MCF 10A (cell line): ENCODE results near the gene SLC29A3. TPM values are rescaled to one million over a fixed set of nuclear protein-coding genes. Genes with fewer than 3 reads are reported as not detected.

ENCODE experiments used
- BruUV-seq: library from RNA; stranded (reverse); fragments of 400-500 nt; replicated peaks from 2 replicates; lab custom pipeline; 2021; lab: Mats Ljungman, UMichigan
- CTCF ChIA-PET: fragments of 300-600 bp; sonication (Branson Sonifier 250); formaldehyde crosslinking; extraction: SDS; loops from one replicate; lab custom pipeline; 2021; ENCODE audit warnings: antibody characterized with exemption, inconsistent platforms; lab: Yijun Ruan, JAX
- POLR2A ChIA-PET: fragments of 300-600, 350-650 bp; sonication (Branson Sonifier 250); formaldehyde crosslinking; extraction: SDS; loops from one replicate; lab custom pipeline; 2020; ENCODE audit warnings: antibody characterized with exemption, inconsistent platforms; lab: Yijun Ruan, JAX
- DNase-seq: peaks from one replicate; pipeline ENCODE4 v3.0.0-alpha.2; 2018; ENCODE audit not compliant: unreplicated experiment
- H3K27ac Mint-ChIP-seq: one replicate; pipeline ENCODE4 v1.8.0; 2022; ENCODE audit warnings: mild to moderate bottlenecking, low read depth, mixed read lengths; ENCODE audit not compliant: unreplicated experiment
- H3K27me3 Mint-ChIP-seq: one replicate; pipeline ENCODE4 v1.8.0; 2022; ENCODE audit warnings: mixed read lengths; ENCODE audit not compliant: insufficient read depth, unreplicated experiment
- H3K36me3 Mint-ChIP-seq: one replicate; pipeline ENCODE4 v1.8.0; 2022; ENCODE audit warnings: mild to moderate bottlenecking, moderate library complexity, mixed read lengths; ENCODE audit not compliant: insufficient read depth, unreplicated experiment
- H3K4me1 Mint-ChIP-seq: one replicate; pipeline ENCODE4 v1.8.0; 2022; ENCODE audit warnings: mixed read lengths; ENCODE audit not compliant: insufficient read depth, unreplicated experiment
- H3K4me3 Mint-ChIP-seq: one replicate; pipeline ENCODE4 v1.8.0; 2022; ENCODE audit warnings: mild to moderate bottlenecking, moderate library complexity, mixed read lengths; ENCODE audit not compliant: unreplicated experiment
- H3K9me3 Mint-ChIP-seq: one replicate; pipeline ENCODE4 v1.8.0; 2022; ENCODE audit warnings: mixed read lengths; ENCODE audit not compliant: unreplicated experiment
- intact Hi-C: fragments of 100-400 bp; cut with micrococcal nuclease; formaldehyde crosslinking; loops from 2 replicates; pipeline ENCODE4 v1.14.1; 2022
- total RNA-seq: library from RNA; stranded (reverse); gene quantifications from 2 replicates; pipeline ENCODE4 v1.2.3, GENCODE V29; 2022
- TF ChIP-seq, protein P1 (sequence below): fragments of 200-600 bp; IDR thresholded peaks from one replicate; pipeline ENCODE4 v1.8.0; 2022; ENCODE audit warnings: antibody characterized with exemption, mild to moderate bottlenecking; ENCODE audit not compliant: unreplicated experiment

SLC29A3 gene
- total RNA-seq, 1 experiment from 2014 or later = 3.6 TPM

DNA sequence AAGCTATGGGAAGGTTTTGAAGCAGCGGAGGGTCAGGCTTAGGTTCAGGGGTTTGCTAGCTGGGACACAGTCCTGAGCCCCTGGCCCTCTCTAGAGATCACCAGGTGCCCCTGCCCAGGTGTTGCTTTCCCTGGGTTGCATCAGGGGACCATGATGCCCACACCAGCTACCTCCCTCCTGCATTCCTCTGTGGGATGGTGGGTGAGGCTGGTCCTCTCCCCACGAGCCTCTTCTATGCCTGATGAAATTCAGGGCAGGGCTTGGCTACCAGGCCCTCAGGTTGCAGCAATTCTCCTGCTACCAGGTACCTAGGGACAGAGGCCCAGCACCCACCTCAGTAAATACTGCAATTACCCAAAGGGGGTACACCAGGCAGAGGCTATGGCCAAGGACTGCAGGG is 10.8 kb upstream of the SLC29A3 start:
- Mint-ChIP-seq H3K9me3 (peaks cover 5% of the 10 kb centered on the region), H3K27me3 (no peaks in the 10 kb centered on the region), H3K36me3 (peaks cover 22% of the 10 kb centered on the region), H3K4me1 (peaks cover 7% of the 10 kb centered on the region), H3K27ac (no peak overlapping the region), H3K4me3 (no peak overlapping the region)
- ChIA-PET POLR2A (no interaction called here), CTCF (interaction anchor here (0.5 to 3.3 kb wide), 4 partner anchors 11 to 362 kb away, joined by 3 to 19 read pairs (median 6); partner anchors contain the start of gene SLC29A3)
- TF ChIP-seq, protein P1, sequence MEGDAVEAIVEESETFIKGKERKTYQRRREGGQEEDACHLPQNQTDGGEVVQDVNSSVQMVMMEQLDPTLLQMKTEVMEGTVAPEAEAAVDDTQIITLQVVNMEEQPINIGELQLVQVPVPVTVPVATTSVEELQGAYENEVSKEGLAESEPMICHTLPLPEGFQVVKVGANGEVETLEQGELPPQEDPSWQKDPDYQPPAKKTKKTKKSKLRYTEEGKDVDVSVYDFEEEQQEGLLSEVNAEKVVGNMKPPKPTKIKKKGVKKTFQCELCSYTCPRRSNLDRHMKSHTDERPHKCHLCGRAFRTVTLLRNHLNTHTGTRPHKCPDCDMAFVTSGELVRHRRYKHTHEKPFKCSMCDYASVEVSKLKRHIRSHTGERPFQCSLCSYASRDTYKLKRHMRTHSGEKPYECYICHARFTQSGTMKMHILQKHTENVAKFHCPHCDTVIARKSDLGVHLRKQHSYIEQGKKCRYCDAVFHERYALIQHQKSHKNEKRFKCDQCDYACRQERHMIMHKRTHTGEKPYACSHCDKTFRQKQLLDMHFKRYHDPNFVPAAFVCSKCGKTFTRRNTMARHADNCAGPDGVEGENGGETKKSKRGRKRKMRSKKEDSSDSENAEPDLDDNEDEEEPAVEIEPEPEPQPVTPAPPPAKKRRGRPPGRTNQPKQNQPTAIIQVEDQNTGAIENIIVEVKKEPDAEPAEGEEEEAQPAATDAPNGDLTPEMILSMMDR = no peak
- intact Hi-C loops = no loop called here
- no peak for DNase-seq
- no TSS peak for BruUV-seq

DNA sequence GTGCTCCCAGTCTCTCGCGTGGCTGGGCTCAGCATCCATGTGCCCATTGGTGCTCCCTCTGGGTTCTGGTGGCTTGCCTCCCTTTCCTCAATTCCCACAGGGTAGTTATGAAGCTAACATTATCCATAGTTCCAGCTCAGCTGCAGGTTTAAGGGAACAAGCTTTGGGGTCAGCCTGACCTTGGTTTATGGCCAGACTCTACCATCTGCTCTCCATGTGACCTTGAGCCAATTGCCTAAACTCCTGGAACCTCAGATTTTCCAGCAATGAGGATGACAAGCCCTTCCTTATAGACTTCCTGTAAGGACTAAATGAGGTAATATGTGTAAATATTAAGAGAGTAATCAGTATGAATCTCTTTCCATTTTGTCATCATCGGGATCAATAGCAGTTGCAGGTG is 10.1 kb upstream of the SLC29A3 start:
- H3K27ac Mint-ChIP-seq = no peak overlapping the region
- intact Hi-C loops = no loop called here
- no TSS peak for BruUV-seq
- peaks cover 5% of the 10 kb centered on the region for H3K9me3 Mint-ChIP-seq
- CTCF ChIA-PET = interaction anchor here (0.8 to 3.3 kb wide), 4 partner anchors 10 to 476 kb away, joined by 3 to 19 read pairs (median 5); partner anchors contain the start of gene SLC29A3
- TF ChIP-seq, protein P1 = no peak
- H3K36me3 Mint-ChIP-seq = peaks cover 19% of the 10 kb centered on the region
- H3K27me3 Mint-ChIP-seq = no peaks in the 10 kb centered on the region
- H3K4me3 Mint-ChIP-seq = no peak overlapping the region
- DNase-seq = no peak
- POLR2A ChIA-PET = no interaction called here
- peaks cover 11% of the 10 kb centered on the region for H3K4me1 Mint-ChIP-seq

DNA sequence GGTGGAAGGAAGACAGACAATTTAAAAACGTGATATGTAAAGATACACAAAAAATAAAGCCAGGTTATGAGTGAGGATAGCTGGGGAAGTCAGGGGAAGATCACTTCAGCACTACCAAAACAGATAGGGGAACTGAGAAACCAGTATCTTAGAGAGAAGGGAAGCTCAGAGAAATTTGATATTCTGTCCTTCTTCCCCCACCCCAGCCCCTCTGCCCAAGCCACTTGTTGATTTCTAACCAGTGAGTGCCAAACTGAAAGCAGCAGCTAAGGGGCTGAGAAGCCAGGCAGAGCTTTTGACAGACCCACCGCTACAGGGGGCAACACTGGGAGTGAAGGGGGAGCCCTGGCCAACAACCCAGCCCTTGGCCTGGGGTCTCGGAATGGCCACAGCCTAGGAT is 9.1 kb upstream of the SLC29A3 start:
- TF ChIP-seq, protein P1 = no peak
- H3K36me3 Mint-ChIP-seq = peaks cover 14% of the 10 kb centered on the region
- H3K4me1 Mint-ChIP-seq = peaks cover 11% of the 10 kb centered on the region
- H3K9me3 Mint-ChIP-seq = peaks cover 5% of the 10 kb centered on the region
- no peaks in the 10 kb centered on the region for H3K27me3 Mint-ChIP-seq
- no peak overlapping the region for H3K27ac Mint-ChIP-seq
- ChIA-PET POLR2A (no interaction called here), CTCF (interaction anchor here (0.6 to 3.3 kb wide), 4 partner anchors 9 to 307 kb away, joined by 3 to 19 read pairs (median 5); partner anchors contain the start of gene SLC29A3)
- H3K4me3 Mint-ChIP-seq = no peak overlapping the region
- TSS peak; percentile 4 for BruUV-seq
- DNase-seq = no peak
- intact Hi-C loops = loop anchor here (5.0 to 10.0 kb wide), 3 partner anchors 387 to 735 kb away; no protein-coding TSS in a partner anchor

DNA sequence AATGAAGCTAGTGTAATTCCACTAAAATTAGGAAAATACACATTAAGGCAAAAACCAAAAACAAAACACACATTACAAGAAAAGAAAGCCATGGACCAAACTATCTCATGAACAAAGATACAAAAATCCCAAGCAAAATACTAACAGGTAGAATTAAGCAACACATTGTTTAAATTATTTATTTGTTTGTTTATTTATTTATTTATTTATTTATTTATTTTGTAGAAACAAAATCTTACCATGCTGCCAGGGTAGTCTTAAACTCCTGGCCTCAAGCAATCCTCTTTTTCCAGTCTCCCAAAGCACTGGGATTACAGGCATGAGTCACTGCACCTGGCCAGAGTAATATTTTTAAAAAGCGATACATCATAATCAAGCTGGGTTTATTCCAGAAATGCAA is 6.8 kb upstream of the SLC29A3 start:
- Mint-ChIP-seq H3K9me3 (peaks cover 5% of the 10 kb centered on the region), H3K27ac (no peak overlapping the region), H3K4me1 (peaks cover 11% of the 10 kb centered on the region), H3K36me3 (no peaks in the 10 kb centered on the region), H3K27me3 (no peaks in the 10 kb centered on the region), H3K4me3 (no peak overlapping the region)
- POLR2A ChIA-PET = interaction anchor here (1.0 kb wide), 2 partner anchors 42 to 66 kb away, joined by 3 to 4 read pairs; no protein-coding TSS in a partner anchor
- intact Hi-C loops = loop anchor here (5.0 to 10.0 kb wide), 3 partner anchors 385 to 733 kb away; no protein-coding TSS in a partner anchor
- CTCF ChIA-PET = interaction anchor here (0.5 to 10.9 kb wide), 10 partner anchors 8 to 732 kb away, joined by 3 to 169 read pairs (median 4); no protein-coding TSS in a partner anchor
- TF ChIP-seq, protein P1 = no peak
- BruUV-seq = no TSS peak
- DNase-seq = peak; percentile 36
